ENCODE measurements around the gene PTPRG. TPM values are rescaled to one million over a fixed set of nuclear protein-coding genes. Genes with fewer than 3 reads are reported as not detected.
A peak's percentile ranks its signal among the peaks of the same experiment; 100 is the strongest.

PTPRG gene
- total RNA-seq (ENCODE audit: low replicate concordance), result 29.3 and 77.2 TPM in 2 replicates
- long read RNA-seq, partial matches to known transcripts, result 4 of 8 reads
- long read RNA-seq, other reads (novel, unspliced or antisense), result 4 of 8 reads

DNA sequence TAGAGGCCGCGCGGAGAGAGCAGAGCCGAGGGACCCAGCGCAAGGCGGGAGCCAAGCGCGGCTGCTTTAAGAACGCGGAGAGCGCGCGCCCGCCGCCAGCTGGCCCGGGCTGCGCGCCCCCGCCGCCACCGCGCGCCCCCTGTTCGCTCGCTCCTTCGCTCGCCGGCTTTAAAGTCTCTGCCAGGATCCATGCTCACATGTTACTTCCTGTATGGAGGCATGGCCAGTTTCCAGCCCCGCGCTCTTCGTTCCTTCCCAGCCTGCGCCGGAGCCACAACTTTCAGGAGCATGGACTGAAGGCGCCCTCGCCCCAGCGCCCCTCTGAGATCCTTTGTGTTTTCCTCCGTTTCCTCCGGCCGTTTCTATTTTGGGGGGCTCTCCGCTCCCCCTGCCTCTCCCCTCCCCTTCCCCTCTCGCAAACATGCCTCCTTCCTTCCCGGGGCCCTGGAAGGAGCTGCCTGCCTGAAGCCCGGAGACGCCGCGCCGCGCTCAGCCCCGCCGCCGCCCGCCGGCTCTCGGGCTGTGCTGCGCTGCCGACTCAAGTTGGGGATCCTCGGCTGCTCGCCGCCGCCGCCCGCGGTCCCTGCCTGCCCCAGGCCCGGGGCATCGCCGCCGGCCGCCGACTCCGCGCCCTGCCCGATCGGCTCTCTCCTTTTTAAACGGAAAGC, at the start of gene PTPRG:
PTPRG (plus strand) TSS at position 198 of the 668 bp plus-strand sequence. CDS start 717 bp downstream, outside the sequence.
- TF ChIP-seq CTCF (conservative IDR thresholded peaks at IDR 0.05), result no peak

GRCh38 chr3:61518590-61518989, 42.8 kb upstream of the PTPRG start:
- H3K4me3 Mint-ChIP-seq, result no peak overlapping the region
- no peak for DNase-seq (ENCODE audit: extremely low spot score, unreplicated experiment)
- peaks cover 20% of the 10 kb centered on the region for H3K4me1 Mint-ChIP-seq (ENCODE audit: unreplicated experiment)
- TF ChIP-seq CTCF (conservative IDR thresholded peaks at IDR 0.05), result no peak
- H3K27ac Mint-ChIP-seq, result no peak overlapping the region
- no peaks in the 10 kb centered on the region for H3K36me3 Mint-ChIP-seq
- peaks cover 11% of the 10 kb centered on the region for H3K9me3 Mint-ChIP-seq
- no peaks in the 10 kb centered on the region for H3K27me3 Mint-ChIP-seq

More for the DNA sequence above, at the start of gene PTPRG:
- Mint-ChIP-seq H3K36me3 (no peaks in the 10 kb centered on the region), H3K4me1 (ENCODE audit: unreplicated experiment) (peaks cover 12% of the 10 kb centered on the region), H3K9me3 (peaks cover 12% of the 10 kb centered on the region), H3K27me3 (peaks cover 5% of the 10 kb centered on the region), H3K4me3 (peak within 1 kb of the TSS; percentile 98), H3K27ac (peak within 1 kb of the TSS; percentile 94)
- peak; percentile 91 for DNase-seq (ENCODE audit: extremely low spot score, unreplicated experiment)

- Mint-ChIP-seq H3K4me3 (no peak overlapping the region), H3K27ac (no peak overlapping the region), H3K27me3 (peaks cover 2% of the 10 kb centered on the region), H3K36me3 (no peaks in the 10 kb centered on the region), H3K9me3 (peaks cover 7% of the 10 kb centered on the region), H3K4me1 (ENCODE audit: unreplicated experiment) (peaks cover 27% of the 10 kb centered on the region)
- DNase-seq (ENCODE audit: extremely low spot score, unreplicated experiment), result no peak
- no peak for TF ChIP-seq CTCF (conservative IDR thresholded peaks at IDR 0.05)
Measured at GRCh38 chr3:61520966-61521628, 40.3 kb upstream of the PTPRG start.

DNA sequence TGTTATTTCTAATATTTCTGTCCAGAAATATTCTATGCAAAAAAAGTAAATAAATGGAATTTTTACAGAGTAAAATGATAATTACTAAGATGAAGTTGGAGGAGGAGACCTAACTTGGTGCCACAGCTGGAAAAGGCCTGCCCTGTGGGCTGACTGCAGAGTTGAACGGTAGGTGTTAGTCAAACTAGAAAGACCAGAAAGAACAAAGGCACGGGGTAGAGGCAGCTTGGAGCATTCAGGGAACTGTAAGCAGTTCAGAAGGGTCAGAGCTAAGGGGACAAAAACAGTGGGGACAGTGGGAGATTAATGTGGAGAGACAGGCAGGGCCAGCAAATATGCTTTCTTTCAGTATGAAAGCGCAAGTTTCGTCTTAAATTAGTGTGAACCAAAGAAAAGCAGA, 39.3 kb upstream of the PTPRG start:
- Mint-ChIP-seq H3K27me3 (peaks cover 3% of the 10 kb centered on the region), H3K36me3 (no peaks in the 10 kb centered on the region), H3K4me3 (peak overlapping the region; percentile 42), H3K9me3 (peaks cover 9% of the 10 kb centered on the region), H3K4me1 (ENCODE audit: unreplicated experiment) (peaks cover 32% of the 10 kb centered on the region), H3K27ac (peak overlapping the region; percentile 74)
- no peak for DNase-seq (ENCODE audit: extremely low spot score, unreplicated experiment)
- TF ChIP-seq CTCF (conservative IDR thresholded peaks at IDR 0.05), result no peak

- H3K27ac Mint-ChIP-seq, result peak overlapping the region; percentile 74
- no peaks in the 10 kb centered on the region for H3K36me3 Mint-ChIP-seq
- no peak for DNase-seq (ENCODE audit: extremely low spot score, unreplicated experiment)
- no peak for TF ChIP-seq CTCF (conservative IDR thresholded peaks at IDR 0.05)
- peaks cover 3% of the 10 kb centered on the region for H3K27me3 Mint-ChIP-seq
- H3K4me1 Mint-ChIP-seq (ENCODE audit: unreplicated experiment), result peaks cover 34% of the 10 kb centered on the region
- H3K4me3 Mint-ChIP-seq, result no peak overlapping the region
- H3K9me3 Mint-ChIP-seq, result peaks cover 11% of the 10 kb centered on the region
Measured at GRCh38 chr3:61522626-61523025, 38.7 kb upstream of the PTPRG start.

All from type B pancreatic cell (in vitro differentiated cells).